NCI-H1417 treated with DMSO at 0.1 percent for 48 hours (cell line): ENCODE measurements around the gene TMEM203.

Source experiments
- DNase-seq: peaks from one replicate; lab custom pipeline; 2025; lab: John Stamatoyannopoulos, UW

Gene TMEM203

DNA sequence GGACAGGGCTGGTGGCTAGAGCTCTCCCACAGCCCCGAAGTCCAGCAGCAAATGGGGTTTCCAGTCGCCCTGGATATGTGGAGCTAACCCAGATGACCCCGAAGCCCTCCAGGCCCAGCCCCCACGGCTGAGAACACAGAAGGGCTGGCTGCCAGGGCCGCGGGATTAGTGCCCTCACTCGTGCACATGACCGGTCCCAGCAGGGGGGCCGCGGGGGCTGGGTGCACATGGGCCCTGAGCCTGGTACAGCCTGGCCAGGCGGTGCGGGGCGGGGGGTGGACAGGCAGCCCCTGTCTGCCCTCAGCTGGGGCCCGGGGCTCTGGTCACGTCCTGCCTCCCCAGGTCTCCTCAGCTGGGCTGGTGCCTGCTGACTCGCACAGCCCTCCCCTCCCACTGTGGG, 11.1 kb downstream of the TMEM203 start:
- DNase-seq = no peak

DNA sequence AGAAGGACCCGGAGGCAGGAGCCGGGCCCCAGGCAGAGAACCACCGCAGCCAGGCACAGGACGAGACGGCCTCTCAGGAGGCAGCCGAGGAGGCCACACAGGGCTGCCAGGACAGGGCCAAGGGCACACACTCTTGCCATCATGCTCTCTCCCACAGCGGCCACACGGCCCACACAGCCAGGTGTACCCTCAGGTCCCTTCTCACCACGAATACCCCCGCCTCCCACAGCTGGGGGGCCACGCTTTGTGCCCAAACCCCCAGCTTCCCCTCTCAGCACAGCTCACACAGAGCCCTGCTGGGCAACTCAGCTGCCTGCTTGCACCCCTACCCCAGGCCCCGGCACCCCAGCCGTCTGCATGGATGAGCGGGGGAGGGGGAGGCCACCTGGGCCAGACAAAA, 11.7 kb downstream of the TMEM203 start:
- no peak for DNase-seq

DNA sequence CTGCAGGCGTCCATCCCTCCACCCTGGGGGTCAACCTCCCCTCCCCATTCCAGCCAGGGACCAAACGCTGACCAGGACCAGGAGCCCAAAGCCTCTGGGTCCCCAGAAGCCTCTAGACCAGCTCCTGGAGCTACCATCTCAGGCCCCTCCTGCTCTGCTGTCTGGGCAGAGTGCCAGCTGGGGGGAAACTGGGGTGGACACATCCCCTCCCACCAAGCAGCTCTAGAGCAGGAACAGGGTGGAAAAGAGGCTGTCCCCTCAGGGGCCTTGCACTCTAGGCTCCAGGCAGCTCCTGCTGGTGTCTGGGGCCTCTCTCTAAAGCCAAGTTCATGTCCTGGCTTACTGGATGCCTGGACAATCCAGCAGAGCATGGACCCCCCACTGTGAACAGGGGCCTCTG, 12.6 kb downstream of the TMEM203 start:
- no peak for DNase-seq

DNA sequence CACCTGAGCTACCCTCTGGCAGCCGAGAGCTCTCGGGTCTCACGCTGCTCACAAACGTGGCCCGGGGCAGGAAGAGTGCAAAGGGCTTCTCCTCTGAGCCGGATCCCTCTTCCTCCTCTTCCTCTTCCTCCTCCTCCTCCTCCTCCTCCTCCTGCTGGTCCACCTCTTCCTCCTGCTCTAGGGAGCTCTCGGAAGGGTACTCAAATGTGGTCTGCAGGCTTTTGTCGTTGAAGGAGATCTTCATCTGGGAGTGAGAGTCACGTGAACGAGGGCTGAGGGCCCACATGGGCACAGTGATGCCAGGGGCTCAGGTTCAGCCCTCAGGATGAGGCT, 13.0 kb downstream of the TMEM203 start:
- DNase-seq = no peak

DNA sequence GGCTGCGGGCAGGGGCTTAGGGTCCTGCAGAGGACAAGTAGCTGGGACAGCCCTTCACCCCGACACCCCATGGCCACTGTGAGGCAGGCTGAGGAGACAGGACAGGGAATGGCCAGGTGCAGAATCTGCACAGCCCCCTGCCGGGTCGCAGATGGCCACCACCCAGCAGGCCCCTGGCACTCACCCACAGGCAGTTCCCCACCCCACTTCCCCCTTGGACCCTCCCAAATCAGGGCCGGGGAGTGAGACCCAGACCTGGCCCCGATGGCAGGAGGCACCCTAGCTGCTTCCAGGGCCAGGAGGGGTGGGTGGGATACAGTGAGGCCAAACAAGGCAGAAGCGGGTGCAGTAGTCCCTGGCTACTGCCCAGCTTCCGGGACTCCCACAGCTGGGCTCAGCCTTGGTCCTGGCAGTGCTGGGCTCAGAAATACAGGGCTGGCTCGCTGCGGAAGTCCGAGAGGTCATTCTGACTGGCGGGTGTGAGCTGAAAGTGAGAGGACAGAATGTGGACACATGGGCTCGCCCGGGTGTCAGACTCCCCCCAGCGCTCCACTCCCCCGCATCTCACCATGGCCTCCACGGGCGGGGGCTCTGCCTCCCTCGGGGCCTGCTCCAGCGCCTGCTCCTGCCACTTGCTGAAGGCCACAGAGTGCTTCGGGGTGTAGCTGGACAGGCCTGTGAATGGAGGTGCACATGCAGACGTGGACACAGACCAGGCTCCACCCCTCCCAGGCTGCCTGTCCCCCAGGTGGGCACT, 13.6 kb downstream of the TMEM203 start:
- DNase-seq = no peak

DNA sequence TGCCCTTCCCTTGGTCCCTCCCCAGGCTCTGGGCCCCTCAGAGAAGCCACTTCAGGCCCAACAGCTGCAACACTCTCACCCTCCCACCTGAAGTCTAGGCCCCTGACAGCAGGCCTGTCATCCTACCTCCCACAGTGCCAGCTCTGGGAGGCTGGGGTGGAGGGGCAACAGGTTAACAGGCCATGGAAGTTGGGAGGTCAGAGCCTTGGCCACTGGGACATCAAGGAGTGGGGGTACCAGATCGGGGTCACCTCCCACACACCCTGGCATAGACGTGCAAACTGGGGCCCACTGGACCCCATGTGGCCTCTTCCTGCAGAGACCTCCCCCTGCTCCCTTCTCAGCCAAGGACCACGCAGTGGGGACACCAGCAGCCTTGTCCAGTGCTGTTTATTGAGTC, 14.2 kb downstream of the TMEM203 start:
- DNase-seq = no peak

DNA sequence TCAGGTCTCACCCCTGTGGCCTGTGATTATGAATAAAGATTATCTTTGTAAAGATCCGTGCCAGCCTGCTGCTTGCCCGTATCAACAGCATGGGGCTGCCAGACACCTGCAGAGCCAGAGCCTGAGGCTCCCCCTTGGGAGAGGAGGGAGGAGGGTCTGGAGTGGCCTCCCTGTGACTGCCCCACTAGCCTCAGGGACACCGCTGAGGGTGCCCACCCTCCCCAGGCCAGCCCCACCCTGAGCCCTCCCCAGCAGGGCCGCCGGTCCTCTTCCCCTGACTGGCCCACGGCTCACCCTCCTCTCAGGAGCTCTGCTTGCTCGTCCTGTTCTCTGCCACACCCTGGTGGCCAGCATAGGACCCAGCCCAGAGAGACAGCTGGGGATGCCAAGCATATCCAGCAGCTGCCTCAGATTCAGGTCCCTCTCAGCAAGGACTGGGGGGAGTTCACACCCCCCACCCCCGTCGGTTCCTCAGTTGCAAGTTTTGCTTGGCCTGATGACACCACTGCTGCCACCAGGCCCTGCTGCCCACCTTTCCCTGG, 15.1 kb downstream of the TMEM203 start:
- no peak for DNase-seq

DNA sequence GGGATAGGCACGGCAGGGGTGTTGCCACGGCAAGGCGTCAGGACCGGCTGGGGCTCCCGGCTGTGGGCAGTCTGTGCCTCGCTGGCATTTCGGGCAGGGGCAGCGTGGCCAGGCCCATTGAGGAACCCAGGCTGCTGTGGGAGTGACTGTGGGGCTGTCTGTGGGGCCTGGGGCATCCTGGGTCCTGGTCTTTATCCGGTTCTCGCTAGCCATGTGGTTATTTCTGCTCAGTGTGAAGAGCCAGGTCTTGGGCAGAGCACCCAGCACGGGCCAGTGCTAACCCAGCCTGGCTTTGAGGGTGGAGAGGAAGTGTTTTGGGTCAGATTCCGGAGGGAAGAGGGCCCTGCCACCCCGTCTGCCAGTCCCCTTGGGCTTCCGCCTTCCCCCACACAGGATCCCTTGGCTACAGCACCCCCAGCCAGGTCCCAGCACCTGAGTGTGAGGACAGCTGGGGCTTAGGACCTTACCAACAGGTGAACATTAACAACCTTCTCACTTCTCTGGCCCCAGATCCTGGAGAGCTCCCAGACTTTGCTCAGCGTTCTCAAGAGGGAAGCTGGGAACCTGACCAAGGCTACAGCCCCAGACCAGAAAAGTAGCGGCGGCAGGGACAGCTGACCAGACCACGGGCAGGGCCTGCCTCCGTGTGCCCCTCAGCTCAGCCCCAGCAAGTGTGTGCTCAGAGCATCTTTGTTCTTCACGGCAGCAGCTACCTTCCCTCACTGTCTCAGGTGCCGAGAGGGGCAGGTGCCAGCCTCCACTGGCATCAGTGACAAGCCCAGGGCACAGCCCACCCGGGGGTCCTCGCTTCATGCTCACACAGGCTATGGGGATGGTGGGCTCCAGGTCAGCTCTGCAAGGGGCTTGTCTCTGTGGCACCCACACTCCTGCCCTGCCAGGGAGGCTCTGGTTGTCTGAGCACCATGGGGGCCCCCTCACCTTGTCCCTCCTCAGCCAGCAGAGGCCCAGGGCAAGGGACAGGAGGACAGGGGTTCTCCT, 15.9 kb downstream of the TMEM203 start:
- no peak for DNase-seq

DNA sequence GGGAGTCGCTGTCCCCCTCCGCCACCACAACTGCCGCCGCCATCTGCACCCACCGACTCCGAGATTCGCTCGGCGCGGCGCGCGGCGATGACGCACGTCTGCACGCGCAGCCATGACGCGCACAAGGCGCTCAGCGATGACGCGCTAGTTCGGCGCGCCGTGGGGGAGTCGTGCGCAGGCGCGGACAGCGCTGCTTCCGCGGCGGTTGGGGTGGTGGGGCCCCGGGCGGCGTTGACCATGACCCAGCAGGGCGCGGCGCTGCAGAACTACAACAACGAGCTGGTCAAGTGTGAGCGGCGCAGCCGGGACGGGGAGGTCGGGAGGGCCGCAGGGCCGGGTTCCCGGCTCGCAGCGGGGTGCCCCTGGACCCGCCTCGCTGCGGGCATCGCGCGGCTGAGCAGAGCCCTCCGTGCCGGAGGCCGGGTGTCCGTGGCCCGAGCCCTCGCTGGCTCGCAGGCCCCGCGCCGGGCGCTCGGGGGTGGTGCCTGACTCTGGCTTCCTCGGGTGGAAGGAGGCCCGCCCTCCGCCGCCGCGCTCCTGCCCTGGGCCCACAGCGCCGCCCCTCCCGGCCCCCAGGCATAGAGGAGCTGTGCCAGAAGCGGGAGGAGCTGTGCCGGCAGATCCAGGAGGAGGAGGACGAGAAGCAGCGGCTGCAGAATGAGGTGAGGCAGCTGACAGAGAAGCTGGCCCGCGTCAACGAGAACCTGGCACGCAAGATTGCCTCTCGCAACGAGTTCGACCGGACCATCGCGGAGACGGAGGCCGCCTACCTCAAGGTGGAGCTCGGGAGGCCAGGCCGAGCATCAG, 16.8 kb downstream of the TMEM203 start, which contains the start of the genes ANAPC2 and SSNA1:
ANAPC2 (minus strand) TSS at position 71 of the 807 bp plus-strand sequence; CDS start at position 43, 28 bp downstream.
SSNA1 (plus strand) TSS at position 187 of the 807 bp plus-strand sequence; CDS start at position 238, 51 bp downstream.
- DNase-seq = peak; percentile 32

DNA sequence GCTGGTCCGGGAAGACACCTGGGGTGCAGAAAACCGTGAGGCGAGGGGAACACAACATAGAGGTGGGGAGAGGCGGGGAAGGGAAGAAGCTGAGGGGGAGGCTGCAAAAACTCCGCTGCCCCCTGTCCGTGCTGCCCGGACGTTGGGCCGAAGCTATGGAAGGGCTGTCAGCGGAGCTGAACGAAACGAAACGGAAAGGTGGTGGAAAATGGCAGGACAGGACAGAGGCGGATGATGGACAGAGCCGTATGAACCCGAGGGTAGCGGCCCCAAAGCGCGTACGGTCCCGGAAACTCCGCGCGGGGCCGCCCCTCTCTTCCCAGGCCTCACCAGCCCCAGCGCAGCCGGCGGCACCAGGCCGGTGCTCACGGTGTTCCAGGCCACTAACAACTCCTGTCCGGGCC, 17.4 kb downstream of the TMEM203 start:
- no peak for DNase-seq

DNA sequence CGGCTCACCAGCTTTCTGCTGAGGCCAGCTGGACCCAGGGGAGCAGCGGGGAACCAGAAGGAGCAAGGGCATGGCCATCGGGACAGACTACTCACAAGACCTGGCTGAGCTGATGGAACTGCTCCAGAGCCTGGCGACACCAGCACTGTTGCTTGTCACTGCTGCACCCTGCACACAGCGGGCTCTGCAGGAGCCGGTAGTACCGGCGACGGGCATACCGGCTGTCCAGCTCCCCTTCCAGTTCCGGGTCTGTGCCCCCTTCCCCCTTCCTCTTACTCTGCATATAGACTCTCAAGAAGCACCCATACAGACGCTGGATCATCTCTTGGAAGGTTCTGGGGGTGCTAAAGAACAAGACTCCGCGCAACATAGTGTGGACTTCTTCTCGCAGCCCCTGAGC, 18.1 kb downstream of the TMEM203 start:
- DNase-seq = no peak

DNA sequence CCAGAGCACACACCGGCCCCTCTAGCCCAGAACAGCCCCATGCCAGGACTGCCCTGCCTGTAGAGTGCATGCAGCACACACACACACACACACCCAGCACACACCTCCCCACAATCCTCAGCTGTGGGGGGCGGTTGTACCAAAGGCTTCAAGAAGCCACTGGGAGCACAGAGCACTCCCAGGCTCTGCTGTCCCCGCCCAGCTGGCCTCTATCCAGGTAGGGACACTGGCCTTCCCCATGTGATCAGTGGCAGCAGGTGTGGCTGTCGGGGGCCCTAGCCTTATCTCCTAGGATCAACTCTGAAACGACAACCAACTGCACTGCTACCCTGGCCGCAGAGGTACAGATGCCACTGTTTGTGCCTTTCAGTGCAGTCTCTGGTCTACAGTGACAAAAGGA, 19.1 kb downstream of the TMEM203 start:
- no peak for DNase-seq

DNA sequence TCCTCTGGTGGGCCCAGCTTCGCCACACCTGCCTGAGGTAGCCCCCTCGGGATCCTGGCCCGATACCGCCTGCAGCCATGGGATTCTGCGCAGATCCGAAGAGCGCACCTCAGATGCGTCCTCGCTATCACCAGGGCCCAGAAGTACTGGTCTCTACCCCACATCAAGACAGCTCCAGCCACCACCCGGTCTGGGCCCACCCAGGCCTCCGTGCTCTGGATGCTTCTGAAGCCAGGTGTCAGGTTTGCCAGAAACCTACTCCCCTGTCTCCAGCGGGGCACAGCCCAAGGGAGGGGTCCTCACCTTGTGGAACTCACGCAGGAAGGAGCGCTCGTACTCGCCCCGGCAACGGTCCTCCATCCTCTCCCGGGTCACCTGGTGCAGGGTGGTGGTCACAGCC, 19.5 kb downstream of the TMEM203 start:
- DNase-seq = no peak

DNA sequence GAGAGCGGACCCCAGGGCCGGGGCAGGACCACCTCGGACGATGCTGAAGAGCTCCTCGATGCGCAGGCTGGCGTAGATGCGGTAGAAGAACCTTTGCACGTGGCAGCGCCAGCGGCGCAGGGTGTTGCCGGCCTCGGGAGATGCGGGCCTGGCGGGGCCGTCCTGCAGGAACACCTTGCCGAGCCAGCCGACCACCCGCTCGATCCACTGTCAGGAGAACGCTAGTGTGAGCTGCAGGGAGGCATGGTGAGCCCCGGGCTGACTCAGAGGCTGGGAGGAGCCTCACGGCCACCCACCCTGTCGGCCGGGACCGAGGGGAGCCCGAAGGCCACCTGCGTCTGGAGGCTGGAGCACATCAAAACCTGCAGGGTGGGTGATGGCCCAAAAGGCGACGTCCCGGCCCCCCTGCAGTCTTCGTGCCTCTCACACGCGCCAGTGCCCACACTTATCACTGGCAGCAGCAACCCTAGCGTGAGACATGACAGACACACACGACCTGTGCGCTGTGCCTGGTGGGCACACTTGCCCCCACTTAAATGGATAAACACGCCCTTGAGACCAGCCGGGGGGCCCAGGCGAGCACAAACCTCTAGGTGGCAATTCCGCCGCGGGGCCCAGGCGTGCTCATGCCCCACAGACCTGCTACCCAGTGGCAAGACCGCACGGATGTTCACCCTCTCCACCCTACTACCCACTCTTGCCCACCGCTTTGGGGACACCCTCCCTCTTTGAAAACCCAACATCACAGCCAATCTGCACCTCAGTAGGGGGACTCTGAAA, 20.4 kb downstream of the TMEM203 start:
- no peak for DNase-seq

DNA sequence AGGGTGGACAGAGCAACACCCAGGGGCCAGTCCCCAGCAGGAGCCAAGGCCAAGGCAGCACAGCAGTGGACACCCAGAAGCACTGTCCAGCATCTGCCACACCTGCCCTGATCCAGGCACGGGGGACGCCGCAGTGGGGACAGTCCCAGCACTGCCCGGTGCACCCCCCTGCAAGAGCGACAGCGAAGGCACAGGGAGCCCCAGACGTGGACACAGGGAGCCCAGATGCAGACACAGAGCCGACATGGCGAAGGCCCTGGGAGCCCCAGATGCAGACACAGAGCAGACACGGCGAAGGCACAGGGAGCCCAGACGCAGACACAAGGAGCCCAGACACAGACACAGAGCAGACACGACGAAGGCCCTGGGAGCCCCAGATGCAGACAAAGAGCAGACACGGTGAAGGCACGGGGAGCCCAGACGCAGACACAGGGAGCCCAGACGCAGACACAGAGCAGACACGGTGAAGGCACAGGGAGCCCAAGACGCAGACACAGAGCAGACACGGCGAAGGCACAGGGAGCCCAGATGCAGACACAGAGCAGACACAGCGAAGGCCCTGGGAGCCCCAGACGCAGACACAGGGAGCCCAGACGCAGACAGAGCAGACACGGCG, 21.4 kb downstream of the TMEM203 start:
- DNase-seq = no peak

DNA sequence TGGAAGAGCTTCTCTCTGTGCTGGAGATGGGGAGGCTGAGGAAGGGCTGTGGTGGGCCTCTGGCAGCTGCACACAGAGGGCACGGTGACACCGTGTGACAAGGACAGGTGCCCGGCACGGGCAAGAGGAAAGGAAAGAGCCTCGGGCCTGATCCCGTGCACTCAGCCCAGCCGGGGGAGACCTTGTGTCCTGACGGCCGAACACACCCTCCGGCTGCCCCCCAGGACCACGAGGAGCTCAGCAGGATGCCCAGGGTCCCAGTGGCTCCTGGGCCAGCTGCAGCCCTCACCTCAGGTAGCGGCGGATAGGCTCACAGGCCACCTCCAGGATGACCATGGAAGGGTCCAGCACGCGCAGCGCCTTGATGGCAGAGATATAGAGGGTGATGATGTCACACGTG, 22.6 kb downstream of the TMEM203 start:
- DNase-seq = no peak

DNA sequence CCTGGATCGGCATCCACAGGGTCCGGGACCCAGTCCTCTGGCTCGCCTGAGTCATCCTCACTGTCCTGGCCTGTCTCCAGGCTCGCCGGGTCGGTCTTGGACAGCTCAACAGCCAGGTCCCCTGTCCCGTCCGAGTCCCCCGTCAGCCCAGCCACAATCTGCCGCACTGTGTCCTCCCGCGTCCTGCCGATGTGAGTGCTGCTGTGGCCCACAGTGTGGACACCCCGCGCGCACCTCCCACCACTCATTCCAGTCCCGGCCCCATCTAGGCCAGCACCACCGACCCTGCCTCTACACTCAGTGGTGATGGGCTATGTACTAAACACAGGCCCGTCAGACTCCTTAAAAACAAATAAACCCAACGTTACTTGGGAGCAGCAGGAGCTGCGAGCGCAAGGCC, 23.8 kb downstream of the TMEM203 start:
- no peak for DNase-seq

DNA sequence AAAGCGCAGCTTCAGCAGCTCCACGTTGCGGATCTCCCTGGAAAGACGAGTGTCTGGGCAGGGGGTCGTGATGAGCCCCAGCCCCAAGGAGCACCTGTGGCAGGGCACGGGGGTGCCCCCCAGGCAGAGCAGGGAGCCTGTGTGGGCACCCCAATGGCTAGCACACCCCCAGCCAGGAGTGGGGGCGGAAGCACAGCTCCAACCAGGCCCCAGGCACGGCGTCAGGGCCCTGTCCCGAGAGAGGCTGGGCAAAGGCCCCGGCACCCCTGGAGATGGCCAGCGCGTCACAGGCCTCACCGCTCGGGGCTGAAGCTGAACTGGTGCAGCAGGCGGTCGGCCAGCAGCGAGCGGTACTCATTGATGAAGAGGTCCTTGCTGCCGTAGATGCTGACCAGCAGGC, 25.0 kb downstream of the TMEM203 start:
- DNase-seq = no peak

DNA sequence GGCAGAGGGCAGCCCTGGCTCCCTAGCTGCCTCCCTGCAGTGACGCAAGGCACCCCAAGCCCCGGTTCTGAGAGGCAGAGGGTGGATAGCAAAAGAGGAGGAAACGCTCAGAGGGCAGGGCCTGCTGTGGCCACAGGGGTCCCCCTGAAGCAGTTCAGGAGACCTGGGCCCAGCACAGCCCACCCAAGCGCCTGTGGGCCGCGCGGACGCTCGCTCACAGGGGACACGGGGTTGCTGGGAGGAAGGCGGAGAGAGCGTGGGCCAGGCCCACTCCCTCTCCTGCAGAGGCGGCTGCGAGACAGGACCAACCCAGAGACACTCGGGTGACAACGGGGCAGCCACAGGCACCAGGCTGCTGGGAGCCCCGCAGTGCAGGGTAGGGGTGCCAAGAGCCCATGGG, 25.7 kb downstream of the TMEM203 start:
- DNase-seq = no peak

DNA sequence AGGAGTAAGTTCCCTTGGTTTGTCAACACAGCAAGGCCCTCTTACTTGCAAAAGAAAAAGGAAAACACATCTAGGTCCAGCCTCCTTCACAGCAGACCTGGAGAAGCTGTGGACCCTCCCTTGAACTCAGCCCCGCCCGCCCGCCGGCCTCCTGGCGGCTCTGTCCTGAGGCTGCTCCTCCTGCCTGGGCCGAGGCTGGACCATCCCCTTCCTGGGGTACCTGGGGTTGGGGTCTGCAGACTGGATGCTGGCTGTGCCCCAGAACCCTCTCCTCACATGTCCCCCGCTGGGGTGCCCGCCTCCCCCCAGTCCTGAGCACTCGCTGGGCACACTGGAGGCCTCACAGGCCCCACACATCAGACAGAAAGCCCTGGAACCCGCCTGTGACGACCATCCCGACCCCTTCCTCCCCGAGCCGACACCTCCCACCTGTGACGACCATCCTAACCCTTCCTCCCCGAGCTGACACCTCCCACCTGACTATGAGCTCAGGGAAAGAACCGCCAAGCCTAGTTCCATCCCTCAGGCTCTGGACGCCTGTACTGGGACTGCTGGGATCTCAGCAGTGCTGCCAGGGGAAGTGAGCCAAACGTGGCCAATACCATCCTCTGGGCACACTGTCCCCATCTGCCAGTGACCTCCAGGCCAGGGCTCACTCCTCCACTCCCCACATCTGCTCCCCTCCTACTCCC, 26.4 kb downstream of the TMEM203 start:
- DNase-seq = no peak
